ENCODE measurements around the gene EHBP1. TPM values are rescaled to one million over a fixed set of nuclear protein-coding genes. Genes with fewer than 3 reads are reported as not detected.

Gene EHBP1
- total RNA-seq, 1 donor, result 119 TPM

- TF ChIP-seq CTCF (IDR thresholded peaks at IDR 0.05; ENCODE audit: insufficient read depth, low read length), result no peak
- peak; percentile 92 for DNase-seq (ENCODE audit: low read depth)
- H3K4me3 ChIP-seq (ENCODE audit: low read depth, low read length), result no peak overlapping the region
These were observed 32.9 kb upstream of the EHBP1 start for GRCh38 chr2:62672601-62673000.

- DNase-seq (ENCODE audit: low read depth), result no peak
- H3K4me3 ChIP-seq (ENCODE audit: low read depth, low read length), result no peak overlapping the region
- no peak for TF ChIP-seq CTCF (IDR thresholded peaks at IDR 0.05; ENCODE audit: insufficient read depth, low read length)
These were observed 30.5 kb upstream of the EHBP1 start for GRCh38 chr2:62675062-62675461.

GRCh38 chr2:62685256-62685655 lies 20.3 kb upstream of the EHBP1 start:
- no peak overlapping the region for H3K4me3 ChIP-seq (ENCODE audit: low read depth, low read length)
- no peak for DNase-seq (ENCODE audit: low read depth)
- TF ChIP-seq CTCF (IDR thresholded peaks at IDR 0.05; ENCODE audit: insufficient read depth, low read length), result no peak

GRCh38 chr2:62686012-62686685 lies 19.4 kb upstream of the EHBP1 start:
- H3K4me3 ChIP-seq (ENCODE audit: low read depth, low read length), result no peak overlapping the region
- DNase-seq (ENCODE audit: low read depth), result no peak
- TF ChIP-seq CTCF (IDR thresholded peaks at IDR 0.05; ENCODE audit: insufficient read depth, low read length), result no peak

GRCh38 chr2:62687636-62688035 lies 17.9 kb upstream of the EHBP1 start:
- no peak overlapping the region for H3K4me3 ChIP-seq (ENCODE audit: low read depth, low read length)
- no peak for TF ChIP-seq CTCF (IDR thresholded peaks at IDR 0.05; ENCODE audit: insufficient read depth, low read length)
- no peak for DNase-seq (ENCODE audit: low read depth)

GRCh38 chr2:62688771-62689170 lies 16.7 kb upstream of the EHBP1 start:
- TF ChIP-seq CTCF (IDR thresholded peaks at IDR 0.05; ENCODE audit: insufficient read depth, low read length), result no peak
- H3K4me3 ChIP-seq (ENCODE audit: low read depth, low read length), result no peak overlapping the region
- DNase-seq (ENCODE audit: low read depth), result no peak

- H3K4me3 ChIP-seq (ENCODE audit: low read depth, low read length), result no peak overlapping the region
- no peak for TF ChIP-seq CTCF (IDR thresholded peaks at IDR 0.05; ENCODE audit: insufficient read depth, low read length)
- peak; percentile 52 for DNase-seq (ENCODE audit: low read depth)
These were observed 14.3 kb upstream of the EHBP1 start for GRCh38 chr2:62691186-62691585.
